ENCODE data around the gene SPATA32. TPM values are rescaled to one million over a fixed set of nuclear protein-coding genes. Genes with fewer than 3 reads are reported as not detected.

SPATA32 gene
- total and polyA plus RNA-seq, 2 experiments from 2014 or later = 0.45 TPM; not detected in 1

DNA sequence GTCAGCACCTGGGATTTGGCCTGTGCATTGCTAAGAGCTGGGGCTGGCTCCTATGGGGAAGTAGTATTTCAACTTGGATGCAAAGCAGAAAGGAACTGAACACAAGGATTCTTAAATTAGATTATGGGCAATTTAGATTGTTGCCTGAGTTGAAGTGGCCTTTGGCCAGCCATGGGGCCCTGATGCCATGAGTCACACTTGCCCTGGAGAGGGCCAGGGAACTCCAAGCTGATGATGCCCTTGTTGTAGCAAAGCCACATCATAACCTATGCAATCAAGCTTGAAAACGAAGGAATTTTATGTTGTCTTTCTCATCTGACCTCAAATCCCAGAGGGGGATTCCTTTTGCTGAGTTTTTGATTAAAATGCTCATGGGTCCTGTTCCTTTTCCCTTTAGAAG is 3.9 kb upstream of the SPATA32 start:
- Histone ChIP-seq H3K27ac (no peak overlapping the region), H3K4me3 (no peak overlapping the region), H3K4me1 (ENCODE audit: low read depth) (peaks cover 10% of the 10 kb centered on the region), H3K36me3 (peaks cover 13% of the 10 kb centered on the region), H3K27me3 (no peaks in the 10 kb centered on the region), H3K9me3 (ENCODE audit: low read depth) (no peaks in the 10 kb centered on the region)
- DNase-seq (ENCODE audit: low read depth in 1 of 2, low spot score in 1 of 2) = peak in 1 of 2 donors; percentile 74
- TF ChIP-seq, protein P1, sequence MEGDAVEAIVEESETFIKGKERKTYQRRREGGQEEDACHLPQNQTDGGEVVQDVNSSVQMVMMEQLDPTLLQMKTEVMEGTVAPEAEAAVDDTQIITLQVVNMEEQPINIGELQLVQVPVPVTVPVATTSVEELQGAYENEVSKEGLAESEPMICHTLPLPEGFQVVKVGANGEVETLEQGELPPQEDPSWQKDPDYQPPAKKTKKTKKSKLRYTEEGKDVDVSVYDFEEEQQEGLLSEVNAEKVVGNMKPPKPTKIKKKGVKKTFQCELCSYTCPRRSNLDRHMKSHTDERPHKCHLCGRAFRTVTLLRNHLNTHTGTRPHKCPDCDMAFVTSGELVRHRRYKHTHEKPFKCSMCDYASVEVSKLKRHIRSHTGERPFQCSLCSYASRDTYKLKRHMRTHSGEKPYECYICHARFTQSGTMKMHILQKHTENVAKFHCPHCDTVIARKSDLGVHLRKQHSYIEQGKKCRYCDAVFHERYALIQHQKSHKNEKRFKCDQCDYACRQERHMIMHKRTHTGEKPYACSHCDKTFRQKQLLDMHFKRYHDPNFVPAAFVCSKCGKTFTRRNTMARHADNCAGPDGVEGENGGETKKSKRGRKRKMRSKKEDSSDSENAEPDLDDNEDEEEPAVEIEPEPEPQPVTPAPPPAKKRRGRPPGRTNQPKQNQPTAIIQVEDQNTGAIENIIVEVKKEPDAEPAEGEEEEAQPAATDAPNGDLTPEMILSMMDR (IDR thresholded peaks at IDR 0.05; ENCODE audit: low read depth, low read length) = no peak

DNA sequence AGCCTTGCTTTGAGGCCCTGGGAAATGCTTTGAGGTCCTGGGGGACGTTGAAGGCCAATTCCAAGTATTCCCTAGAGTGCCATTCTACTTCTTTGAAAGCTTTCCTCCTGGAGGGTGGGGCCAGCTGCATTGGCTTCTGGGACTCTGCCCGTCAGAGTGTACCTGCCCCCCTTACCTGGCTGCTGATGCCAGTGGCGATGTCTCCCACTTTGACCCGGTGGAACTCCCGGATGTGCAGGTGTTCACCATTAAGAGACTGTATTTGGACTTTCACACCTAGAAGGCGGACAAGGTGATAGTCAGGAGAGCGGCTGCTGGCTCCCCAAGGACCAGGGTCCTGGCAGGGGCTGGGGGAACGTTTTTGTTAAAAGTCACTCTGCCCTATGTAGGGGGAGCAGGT is 3.1 kb upstream of the SPATA32 start:
- TF ChIP-seq, protein P1 (IDR thresholded peaks at IDR 0.05; ENCODE audit: low read depth, low read length) = no peak
- Histone ChIP-seq H3K4me1 (ENCODE audit: low read depth) (peaks cover 10% of the 10 kb centered on the region), H3K4me3 (no peak overlapping the region), H3K9me3 (ENCODE audit: low read depth) (no peaks in the 10 kb centered on the region), H3K36me3 (peaks cover 13% of the 10 kb centered on the region), H3K27me3 (peaks cover 4% of the 10 kb centered on the region), H3K27ac (no peak overlapping the region)
- DNase-seq (ENCODE audit: low read depth in 1 of 2, low spot score in 1 of 2) = no peak

DNA sequence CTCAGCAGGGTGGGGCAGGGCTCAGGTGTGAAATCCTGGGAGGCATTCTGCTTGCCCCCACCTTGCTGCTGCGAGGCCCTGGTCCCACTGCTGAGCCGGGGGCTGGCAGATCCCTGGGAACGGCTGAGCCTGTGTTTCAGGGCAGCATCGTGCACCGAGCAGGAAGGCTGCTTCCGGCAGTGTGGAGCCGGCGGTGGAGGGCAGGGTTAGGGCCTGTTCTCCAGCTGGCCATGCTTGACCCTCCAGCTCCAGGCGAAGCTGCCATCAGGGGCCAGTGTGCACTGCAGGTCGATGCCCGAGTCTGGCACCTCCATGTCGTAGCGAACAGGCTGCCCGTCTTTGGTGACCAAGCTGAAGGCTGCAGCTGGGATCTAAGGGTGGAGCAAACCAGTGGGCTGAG is 2.5 kb upstream of the SPATA32 start:
- H3K36me3 ChIP-seq = peaks cover 13% of the 10 kb centered on the region
- no peak overlapping the region for H3K27ac ChIP-seq
- DNase-seq (ENCODE audit: low read depth in 1 of 2, low spot score in 1 of 2) = no peak
- no peak overlapping the region for H3K4me3 ChIP-seq
- H3K27me3 ChIP-seq = peaks cover 4% of the 10 kb centered on the region
- H3K9me3 ChIP-seq (ENCODE audit: low read depth) = no peaks in the 10 kb centered on the region
- TF ChIP-seq, protein P1 (IDR thresholded peaks at IDR 0.05; ENCODE audit: low read depth, low read length) = no peak
- H3K4me1 ChIP-seq (ENCODE audit: low read depth) = peaks cover 10% of the 10 kb centered on the region

DNA sequence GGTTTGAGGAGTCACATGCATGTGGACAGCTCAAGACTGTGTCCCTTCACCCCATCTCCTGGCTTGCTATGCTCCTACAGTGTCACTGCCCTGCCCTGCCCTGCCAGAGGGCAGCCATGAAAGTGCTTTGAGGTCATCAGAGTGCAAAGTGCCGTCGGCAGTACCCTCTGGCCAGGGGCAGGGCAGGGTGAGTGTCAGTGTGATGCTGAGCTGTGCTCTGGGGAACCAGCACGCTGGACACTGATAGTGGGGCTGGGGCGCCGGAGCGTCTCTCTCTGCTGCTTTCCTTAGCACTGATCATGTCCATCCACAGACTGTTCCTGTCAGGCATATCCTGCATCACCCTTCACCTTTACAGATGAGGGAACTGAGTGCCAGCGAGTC is 1.6 kb upstream of the SPATA32 start:
- DNase-seq (ENCODE audit: low read depth in 1 of 2, low spot score in 1 of 2) = peak in 1 of 2 donors; percentile 11
- Histone ChIP-seq H3K27me3 (peaks cover 4% of the 10 kb centered on the region), H3K4me1 (ENCODE audit: low read depth) (peaks cover 10% of the 10 kb centered on the region), H3K36me3 (peaks cover 5% of the 10 kb centered on the region), H3K9me3 (ENCODE audit: low read depth) (no peaks in the 10 kb centered on the region), H3K4me3 (no peak overlapping the region), H3K27ac (peak overlapping the region; percentile 67)
- TF ChIP-seq, protein P1 (IDR thresholded peaks at IDR 0.05; ENCODE audit: low read depth, low read length) = no peak

DNA sequence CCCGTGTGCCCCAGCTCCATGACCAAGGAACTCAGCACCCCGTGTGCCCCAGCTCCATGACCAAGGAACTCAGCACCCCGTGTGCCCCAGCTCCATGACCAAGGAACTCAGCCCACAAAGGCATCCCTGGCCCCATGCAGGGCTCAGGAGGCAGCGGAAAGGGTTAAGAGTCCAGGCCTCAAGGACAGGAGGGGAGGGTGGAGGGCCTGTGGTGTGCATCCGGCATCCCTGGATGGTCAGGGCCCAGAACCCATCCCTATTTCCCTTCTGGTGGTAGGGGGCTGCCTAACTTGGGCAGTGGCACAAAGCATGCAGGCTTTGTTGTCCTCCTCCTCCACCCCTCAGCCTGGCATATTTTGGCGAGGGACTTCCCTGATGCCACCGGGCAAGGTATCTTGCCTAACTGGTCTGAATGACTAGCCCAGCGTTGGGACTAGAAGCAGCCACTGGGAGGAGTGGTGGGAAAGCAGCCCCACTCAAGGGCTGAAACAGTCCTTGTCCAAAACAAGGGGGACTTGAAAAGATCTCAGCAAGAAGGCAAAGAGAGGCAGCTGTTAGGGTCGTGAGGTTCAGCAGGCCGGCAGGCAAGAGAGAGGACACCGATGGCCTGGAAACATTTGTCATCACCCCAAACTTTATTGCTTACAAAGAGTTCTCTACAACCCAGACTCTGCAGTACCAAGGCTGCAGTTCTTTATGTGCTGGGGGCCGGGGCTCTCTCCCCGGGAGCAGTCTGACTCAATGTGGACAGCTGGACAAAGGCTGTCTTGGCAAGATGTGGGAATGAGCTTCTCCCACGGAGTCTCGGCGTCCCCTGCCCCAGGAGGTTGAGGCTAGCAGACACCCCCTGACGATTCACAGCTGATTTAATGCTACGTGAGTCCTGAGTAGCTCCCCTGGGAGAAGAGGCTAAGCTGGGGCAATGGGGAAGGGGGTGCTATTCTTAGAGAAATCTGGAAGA is 902 bp upstream of the SPATA32 start:
- DNase-seq (ENCODE audit: low read depth in 1 of 2, low spot score in 1 of 2) = peak in 1 of 2 donors; percentile 65
- Histone ChIP-seq H3K36me3 (peaks cover 3% of the 10 kb centered on the region), H3K27ac (no peak overlapping the region), H3K4me1 (ENCODE audit: low read depth) (peaks cover 10% of the 10 kb centered on the region), H3K27me3 (peaks cover 4% of the 10 kb centered on the region), H3K9me3 (ENCODE audit: low read depth) (no peaks in the 10 kb centered on the region), H3K4me3 (peak overlapping the region; percentile 40)
- TF ChIP-seq, protein P1 (IDR thresholded peaks at IDR 0.05; ENCODE audit: low read depth, low read length) = peak; percentile 16

Measured in cardiac muscle cell (in vitro differentiated cells and primary cell).